ENCODE data around the gene MBD5.

Gene MBD5

GRCh38 chr2:148527488-148528340, 506.8 kb downstream of the MBD5 start:
- H3K36me3 ChIP-seq (ENCODE audit: control insufficient read depth, insufficient read depth, low read length) = no peaks in the 10 kb centered on the region
- no peak overlapping the region for H3K27ac ChIP-seq
- H3K27me3 ChIP-seq (ENCODE audit: control insufficient read depth, insufficient read depth, low read length) = no peaks in the 10 kb centered on the region
- H3K4me2 ChIP-seq (ENCODE audit: low read length) = no peak overlapping the region
- TF ChIP-seq, protein P1, sequence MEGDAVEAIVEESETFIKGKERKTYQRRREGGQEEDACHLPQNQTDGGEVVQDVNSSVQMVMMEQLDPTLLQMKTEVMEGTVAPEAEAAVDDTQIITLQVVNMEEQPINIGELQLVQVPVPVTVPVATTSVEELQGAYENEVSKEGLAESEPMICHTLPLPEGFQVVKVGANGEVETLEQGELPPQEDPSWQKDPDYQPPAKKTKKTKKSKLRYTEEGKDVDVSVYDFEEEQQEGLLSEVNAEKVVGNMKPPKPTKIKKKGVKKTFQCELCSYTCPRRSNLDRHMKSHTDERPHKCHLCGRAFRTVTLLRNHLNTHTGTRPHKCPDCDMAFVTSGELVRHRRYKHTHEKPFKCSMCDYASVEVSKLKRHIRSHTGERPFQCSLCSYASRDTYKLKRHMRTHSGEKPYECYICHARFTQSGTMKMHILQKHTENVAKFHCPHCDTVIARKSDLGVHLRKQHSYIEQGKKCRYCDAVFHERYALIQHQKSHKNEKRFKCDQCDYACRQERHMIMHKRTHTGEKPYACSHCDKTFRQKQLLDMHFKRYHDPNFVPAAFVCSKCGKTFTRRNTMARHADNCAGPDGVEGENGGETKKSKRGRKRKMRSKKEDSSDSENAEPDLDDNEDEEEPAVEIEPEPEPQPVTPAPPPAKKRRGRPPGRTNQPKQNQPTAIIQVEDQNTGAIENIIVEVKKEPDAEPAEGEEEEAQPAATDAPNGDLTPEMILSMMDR (IDR thresholded peaks at IDR 0.05) = no peak
- H2AFZ ChIP-seq = no peak overlapping the region
- H3K79me2 ChIP-seq = no peaks in the 10 kb centered on the region
- H3K4me3 ChIP-seq (ENCODE audit: low read depth, low read length) = no peak overlapping the region
- H3K9ac ChIP-seq = no peak overlapping the region
- no peaks in the 10 kb centered on the region for H3K4me1 ChIP-seq
- no peaks in the 10 kb centered on the region for H3K9me3 ChIP-seq (ENCODE audit: control insufficient read depth, low read length)

DNA sequence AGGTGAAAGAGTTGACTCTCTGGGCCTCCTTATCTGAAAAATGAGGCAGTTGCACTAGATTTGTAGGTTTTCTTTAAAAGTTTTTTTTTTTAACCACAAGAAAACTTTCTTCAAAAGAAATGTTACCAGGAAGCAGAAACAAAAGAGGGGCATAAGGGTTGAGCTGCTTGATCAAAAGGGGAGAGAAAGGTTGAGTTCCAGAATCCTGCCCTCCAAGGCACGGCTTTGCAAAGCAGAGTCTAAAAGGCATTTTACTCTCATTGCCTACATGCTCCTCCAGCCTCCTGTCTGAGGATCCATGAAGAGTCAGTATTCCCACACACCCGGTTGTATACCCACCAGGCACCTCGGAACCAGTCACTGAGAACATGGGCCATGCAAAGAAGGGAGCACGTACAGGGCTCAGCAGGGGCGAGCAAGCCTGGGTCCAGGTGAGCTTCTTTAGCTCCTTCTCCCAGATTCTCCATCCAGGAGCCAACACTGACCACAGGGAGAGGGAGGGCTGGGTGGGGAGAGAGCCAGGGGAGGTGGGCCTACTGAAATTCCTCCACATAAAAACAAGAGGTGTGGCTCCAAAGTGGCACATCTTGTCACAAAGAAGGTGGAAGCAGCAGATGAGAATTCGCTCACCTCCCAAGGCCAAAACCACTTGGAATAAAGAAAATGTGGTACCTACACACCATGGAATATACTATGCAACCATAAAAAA, 507.6 kb downstream of the MBD5 start:
- no peaks in the 10 kb centered on the region for H3K36me3 ChIP-seq (ENCODE audit: control insufficient read depth, insufficient read depth, low read length)
- no peak overlapping the region for H3K9ac ChIP-seq
- no peak overlapping the region for H2AFZ ChIP-seq
- no peak overlapping the region for H3K4me2 ChIP-seq (ENCODE audit: low read length)
- H3K4me1 ChIP-seq = no peaks in the 10 kb centered on the region
- H3K9me3 ChIP-seq (ENCODE audit: control insufficient read depth, low read length) = no peaks in the 10 kb centered on the region
- no peak overlapping the region for H3K27ac ChIP-seq
- H3K27me3 ChIP-seq (ENCODE audit: control insufficient read depth, insufficient read depth, low read length) = no peaks in the 10 kb centered on the region
- no peak overlapping the region for H3K4me3 ChIP-seq (ENCODE audit: low read depth, low read length)
- H3K79me2 ChIP-seq = no peaks in the 10 kb centered on the region
- TF ChIP-seq, protein P1 (IDR thresholded peaks at IDR 0.05) = no peak

DNA sequence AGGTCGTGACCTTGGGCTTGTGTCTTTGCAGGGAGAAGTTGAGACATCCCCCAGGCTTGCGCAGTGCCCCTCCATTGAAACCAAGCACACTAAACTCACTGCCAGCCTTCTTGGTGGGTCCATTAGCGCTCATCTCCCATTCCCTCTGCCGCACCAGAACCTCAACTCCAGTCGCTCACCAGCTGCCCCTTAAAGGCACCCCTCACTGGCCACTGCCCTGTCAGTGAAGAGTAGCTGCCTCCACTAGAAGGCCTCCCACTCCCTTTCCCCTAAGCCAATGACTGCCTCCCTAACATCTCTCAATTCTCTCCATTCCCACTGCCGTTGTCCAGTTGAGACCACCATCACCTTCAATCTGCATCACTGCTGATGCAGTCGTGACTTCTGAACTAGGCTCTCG, 508.9 kb downstream of the MBD5 start:
- H3K4me1 ChIP-seq = peaks cover 4% of the 10 kb centered on the region
- H3K4me3 ChIP-seq (ENCODE audit: low read depth, low read length) = no peak overlapping the region
- H3K9me3 ChIP-seq (ENCODE audit: control insufficient read depth, low read length) = no peaks in the 10 kb centered on the region
- no peaks in the 10 kb centered on the region for H3K79me2 ChIP-seq
- H3K4me2 ChIP-seq (ENCODE audit: low read length) = no peak overlapping the region
- H3K27ac ChIP-seq = no peak overlapping the region
- H2AFZ ChIP-seq = no peak overlapping the region
- no peak overlapping the region for H3K9ac ChIP-seq
- no peaks in the 10 kb centered on the region for H3K36me3 ChIP-seq (ENCODE audit: control insufficient read depth, insufficient read depth, low read length)
- no peaks in the 10 kb centered on the region for H3K27me3 ChIP-seq (ENCODE audit: control insufficient read depth, insufficient read depth, low read length)
- TF ChIP-seq, protein P1 (IDR thresholded peaks at IDR 0.05) = no peak

GRCh38 chr2:148530350-148530749, 509.5 kb downstream of the MBD5 start:
- H3K27me3 ChIP-seq (ENCODE audit: control insufficient read depth, insufficient read depth, low read length) = no peaks in the 10 kb centered on the region
- no peak overlapping the region for H2AFZ ChIP-seq
- no peaks in the 10 kb centered on the region for H3K36me3 ChIP-seq (ENCODE audit: control insufficient read depth, insufficient read depth, low read length)
- H3K4me1 ChIP-seq = peaks cover 4% of the 10 kb centered on the region
- TF ChIP-seq, protein P1 (IDR thresholded peaks at IDR 0.05) = no peak
- no peak overlapping the region for H3K9ac ChIP-seq
- H3K4me2 ChIP-seq (ENCODE audit: low read length) = no peak overlapping the region
- no peaks in the 10 kb centered on the region for H3K79me2 ChIP-seq
- no peak overlapping the region for H3K27ac ChIP-seq
- H3K9me3 ChIP-seq (ENCODE audit: control insufficient read depth, low read length) = no peaks in the 10 kb centered on the region
- no peak overlapping the region for H3K4me3 ChIP-seq (ENCODE audit: low read depth, low read length)
